HG03280 (cell line): Measurements from ENCODE around the gene CDC27.
"Not testable (repeated sequence)": the region's sequence is repeated elsewhere in the genome, so short reads cannot be mapped to it uniquely, and the experiment has no call there.

ENCODE experiments used
- ATAC-seq: cut with Tn5 transposase; IDR thresholded peaks from one replicate; pipeline ENCODE4 v1.9.1; 2021; ENCODE audit warnings: mild to moderate bottlenecking, moderate library complexity; ENCODE audit not compliant: unreplicated experiment

Gene CDC27

GRCh38 chr17:47199627-47200324 is 10.7 kb upstream of the CDC27 start:
- no peak for ATAC-seq

- no peak for ATAC-seq
These were observed 8.7 kb upstream of the CDC27 start for GRCh38 chr17:47197821-47198220.

- ATAC-seq = no peak
These were observed 4.9 kb upstream of the CDC27 start for GRCh38 chr17:47193931-47194511.

- ATAC-seq = no peak
These were observed 3.5 kb upstream of the CDC27 start for GRCh38 chr17:47192554-47192953.

- ATAC-seq = no peak
These were observed 1.7 kb upstream of the CDC27 start for GRCh38 chr17:47190770-47191169.

GRCh38 chr17:47190243-47190642 is 1.1 kb upstream of the CDC27 start:
- ATAC-seq = no peak

GRCh38 chr17:47189732-47190237 is 690 bp upstream of the CDC27 start:
- ATAC-seq = no peak

- ATAC-seq = no peak
These were observed 722 bp downstream of the CDC27 start for GRCh38 chr17:47188271-47188875.

GRCh38 chr17:47184681-47185080 is 4.4 kb downstream of the CDC27 start:
- no peak for ATAC-seq

- not testable (repeated sequence) for ATAC-seq
These were observed 8.1 kb downstream of the CDC27 start for GRCh38 chr17:47180988-47181387.

- ATAC-seq = no peak
These were observed 8.8 kb downstream of the CDC27 start for GRCh38 chr17:47180337-47180736.

GRCh38 chr17:47179141-47179540 is 10.0 kb downstream of the CDC27 start:
- no peak for ATAC-seq

- ATAC-seq = no peak
These were observed 11.8 kb downstream of the CDC27 start for GRCh38 chr17:47177261-47177660.

GRCh38 chr17:47176389-47176826 is 12.7 kb downstream of the CDC27 start:
- ATAC-seq = no peak

- not testable (repeated sequence) for ATAC-seq
These were observed 14.3 kb downstream of the CDC27 start for GRCh38 chr17:47174823-47175222.

- ATAC-seq = no peak
These were observed 16.2 kb downstream of the CDC27 start for GRCh38 chr17:47172696-47173565.

- no peak for ATAC-seq
These were observed 18.4 kb downstream of the CDC27 start for GRCh38 chr17:47170710-47171109.

GRCh38 chr17:47168896-47169295 is 20.2 kb downstream of the CDC27 start:
- ATAC-seq = not testable (repeated sequence)

- not testable (repeated sequence) for ATAC-seq
These were observed 22.2 kb downstream of the CDC27 start for GRCh38 chr17:47166854-47167253.

GRCh38 chr17:47165137-47165536 is 24.0 kb downstream of the CDC27 start:
- no peak for ATAC-seq

GRCh38 chr17:47164263-47164662 is 24.8 kb downstream of the CDC27 start:
- ATAC-seq = no peak
